Hematopoietic multipotent progenitor cell (in vitro differentiated cells): ENCODE results near the gene PLA2G4A. TPM values are rescaled to one million over a fixed set of nuclear protein-coding genes. Genes with fewer than 3 reads are reported as not detected.

ENCODE experiments used
- DNase-seq, 3 donors: peaks; one replicate each; pipeline ENCODE4 v3.0.0-alpha.2; 2011 to 2015; ENCODE audit warnings: low read depth in 2 of 3, low spot score in 2 of 3
- total RNA-seq: library from RNA; depleted of rRNA; stranded (reverse); fragments of >200 nt; gene quantifications from one replicate; pipeline ENCODE4 v1.2.3, GENCODE V29; 2012

Gene PLA2G4A
- total RNA-seq, 1 donor: 6.5 TPM

DNA sequence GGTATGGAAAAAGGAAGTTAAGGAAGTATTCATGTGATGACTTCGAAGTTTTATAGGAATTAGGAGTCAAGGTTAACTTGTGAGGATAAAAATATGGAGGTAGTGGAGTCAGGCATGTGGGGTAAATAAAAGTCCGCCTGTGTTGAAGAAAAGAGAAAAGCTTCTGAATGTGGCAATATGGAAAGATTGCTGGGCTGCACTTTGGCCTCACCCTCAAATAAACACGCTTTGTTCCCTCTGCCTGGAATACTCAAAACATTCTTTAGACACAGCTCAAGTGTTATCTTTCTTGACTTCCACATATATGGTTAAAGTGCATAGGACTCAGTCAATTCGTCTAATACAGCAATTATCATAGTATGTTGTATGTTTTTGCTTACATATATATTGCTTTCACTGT lies 137.7 kb downstream of the PLA2G4A start:
- no peak for DNase-seq

DNA sequence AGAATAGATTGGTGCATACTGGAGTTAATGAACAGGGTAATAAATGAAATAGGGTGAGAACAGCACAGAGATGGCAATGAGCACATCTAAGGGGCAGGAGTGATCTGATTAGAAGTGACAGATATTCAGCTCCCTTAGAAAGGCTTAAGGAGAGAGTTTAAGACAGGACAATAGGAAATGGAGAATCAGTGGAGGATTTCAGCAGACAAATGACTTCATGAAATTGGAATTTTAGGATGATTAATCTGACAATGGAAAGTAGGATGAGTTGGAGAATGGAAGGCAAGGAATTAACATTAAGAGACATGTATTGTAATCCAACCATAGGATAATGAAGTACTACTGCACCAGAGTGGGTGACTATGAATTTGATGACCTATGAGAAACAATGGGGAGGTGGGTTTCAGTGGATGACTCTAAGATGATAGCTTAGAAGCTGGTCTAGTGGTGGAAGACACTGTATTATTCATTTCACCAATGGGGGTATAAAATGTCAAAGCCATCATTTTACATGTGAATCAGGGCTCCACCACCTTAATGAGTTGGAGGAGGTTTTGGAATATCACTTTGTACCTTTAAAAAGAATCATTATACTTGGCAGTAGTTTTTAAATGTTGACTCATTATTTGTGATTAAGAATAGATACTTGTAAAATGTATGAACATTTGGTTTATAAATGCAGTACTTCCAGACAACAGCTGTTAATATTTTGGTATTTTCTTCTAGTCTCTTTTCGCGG lies 139.1 kb downstream of the PLA2G4A start:
- no peak for DNase-seq

DNA sequence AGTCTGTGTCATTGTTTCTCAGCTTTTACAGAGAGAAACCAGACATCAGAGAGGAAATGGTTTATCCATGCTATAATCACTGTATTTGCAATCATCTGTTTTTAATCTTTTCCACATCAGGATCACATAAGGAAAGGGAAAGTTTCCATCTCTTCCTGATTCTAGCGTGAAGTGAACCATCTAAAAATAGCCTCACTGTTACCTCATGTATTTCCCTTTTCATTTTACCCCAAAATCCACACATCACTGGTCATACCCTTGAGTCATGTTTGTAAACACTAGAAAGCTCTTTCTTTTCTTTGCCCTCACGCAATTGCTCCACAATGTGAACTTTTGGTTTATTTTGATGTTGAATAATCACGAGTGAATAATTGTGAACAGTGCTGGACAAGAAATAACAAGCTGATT lies 146.0 kb downstream of the PLA2G4A start:
- no peak for DNase-seq

DNA sequence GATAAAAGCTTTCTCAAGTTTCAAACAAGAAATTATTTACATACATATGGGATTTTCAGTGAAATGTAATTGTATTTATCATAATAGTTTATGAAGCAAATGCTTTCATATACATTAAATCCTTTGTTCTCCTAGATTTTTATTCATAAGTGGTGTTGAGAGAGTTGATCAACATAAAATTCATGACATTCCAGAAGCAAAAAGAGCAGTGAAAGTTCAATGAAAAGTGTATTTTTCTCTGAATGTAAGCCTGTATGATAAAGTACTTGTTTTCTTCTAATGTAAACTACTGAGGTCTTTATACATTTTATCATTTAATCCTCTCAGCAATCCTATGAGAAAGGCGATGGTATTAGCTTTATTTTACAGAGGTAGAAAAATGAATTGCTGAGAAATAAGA lies 146.5 kb downstream of the PLA2G4A start:
- no peak for DNase-seq

DNA sequence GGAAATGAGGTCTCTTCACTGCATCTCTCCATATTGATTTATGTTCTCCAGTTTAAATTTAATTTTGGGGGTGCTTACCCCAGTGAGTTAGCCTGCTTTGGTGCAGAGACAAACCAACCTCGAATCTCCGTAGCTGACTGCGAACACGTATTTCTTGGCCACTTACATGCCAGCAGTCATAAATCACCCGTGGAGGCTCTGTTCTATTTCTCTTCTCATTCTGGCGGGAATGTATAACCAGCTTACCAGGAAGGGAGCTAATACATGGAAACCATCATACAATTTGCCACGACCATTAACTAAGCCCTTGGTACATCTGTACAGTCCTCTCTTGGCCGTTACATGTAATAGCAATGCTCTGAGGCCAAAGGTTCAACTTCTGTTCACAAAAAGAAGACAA lies 148.0 kb downstream of the PLA2G4A start:
- no peak for DNase-seq

DNA sequence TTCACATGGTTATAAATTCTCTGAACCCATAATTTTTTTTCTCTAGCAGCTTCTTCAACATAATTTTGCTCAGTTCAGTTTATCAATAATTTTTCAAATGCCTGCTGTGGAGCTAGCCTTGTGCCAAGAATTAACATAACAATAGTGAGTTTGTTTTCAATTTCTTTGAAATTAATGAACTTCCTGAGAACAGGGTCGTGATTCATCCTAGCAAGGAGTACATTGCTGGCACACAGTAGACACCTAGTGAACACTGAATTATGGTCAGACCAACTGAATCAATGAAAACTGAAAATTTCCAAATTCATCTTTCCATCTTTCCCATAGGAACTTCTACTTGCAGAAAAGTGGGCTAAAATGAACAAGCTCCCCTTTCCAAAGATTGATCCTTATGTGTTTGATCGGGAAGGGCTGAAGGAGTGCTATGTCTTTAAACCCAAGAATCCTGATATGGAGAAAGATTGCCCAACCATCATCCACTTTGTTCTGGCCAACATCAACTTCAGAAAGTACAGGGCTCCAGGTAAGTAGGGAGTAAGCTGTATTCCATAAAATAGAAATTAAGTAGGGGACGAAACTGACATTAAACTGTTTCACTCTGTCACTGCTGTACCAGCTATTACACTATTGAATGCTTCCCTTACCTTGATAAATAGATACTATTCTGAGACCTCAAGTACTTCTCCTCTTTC lies 148.7 kb downstream of the PLA2G4A start:
- no peak for DNase-seq

DNA sequence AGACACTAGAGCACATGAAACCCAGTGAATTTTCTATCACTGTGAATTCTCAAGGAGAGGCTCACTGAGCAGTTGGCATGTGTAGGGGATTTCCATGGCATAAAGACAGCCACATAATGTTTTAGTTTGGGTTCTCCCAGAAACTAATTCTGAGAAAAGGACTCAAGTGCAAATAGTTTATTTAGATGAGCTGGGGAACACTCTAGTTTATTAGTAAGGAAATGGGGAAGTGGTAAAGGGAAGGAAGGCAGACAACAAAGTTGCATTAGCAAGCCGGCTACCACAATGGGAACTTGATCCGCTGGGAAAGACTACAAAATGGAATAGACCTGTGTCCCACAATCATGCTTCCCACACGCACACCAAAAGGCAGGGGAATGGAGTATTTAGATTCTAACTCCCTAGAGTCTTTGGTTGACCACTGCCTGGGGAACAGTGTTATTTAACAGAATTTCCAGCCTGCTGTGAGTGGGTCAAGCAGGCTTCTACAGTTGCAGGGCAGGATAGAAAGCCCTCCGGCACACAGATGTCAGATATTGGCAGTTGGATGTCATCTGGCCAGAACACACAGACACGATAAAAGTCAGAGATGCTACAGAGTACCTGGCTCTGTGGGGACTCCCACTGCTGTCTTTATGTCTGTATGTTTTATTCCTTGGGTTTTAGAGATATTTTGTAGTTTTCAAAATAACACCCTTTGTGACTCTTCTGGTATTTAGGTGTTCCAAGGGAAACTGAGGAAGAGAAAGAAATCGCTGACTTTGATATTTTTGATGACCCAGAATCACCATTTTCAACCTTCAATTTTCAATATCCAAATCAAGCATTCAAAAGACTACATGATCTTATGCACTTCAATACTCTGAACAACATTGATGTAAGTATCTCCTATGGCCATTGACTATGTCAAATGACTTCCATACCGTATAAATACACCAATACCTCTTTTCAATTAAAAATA lies 150.1 kb downstream of the PLA2G4A start:
- DNase-seq: peak in 1 of 3 donors; percentile 16

DNA sequence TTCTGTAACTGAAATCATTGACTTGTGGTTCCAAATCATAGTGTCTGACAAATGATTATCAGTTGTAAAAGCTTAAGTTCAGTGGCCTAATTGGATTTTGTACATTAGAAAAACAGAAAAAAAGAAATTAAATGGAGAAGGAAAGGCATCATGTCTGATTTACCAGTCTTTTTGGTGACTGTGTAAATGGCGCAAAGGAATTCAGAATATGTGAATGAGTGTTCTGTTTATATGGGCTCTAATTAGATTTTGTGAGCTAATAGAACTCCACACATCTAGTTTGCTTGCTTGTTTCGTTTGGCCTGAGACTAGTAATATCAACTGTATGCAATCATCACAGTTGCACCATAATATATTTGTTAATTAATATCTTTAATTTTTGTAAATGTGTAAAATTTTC lies 151.7 kb downstream of the PLA2G4A start:
- no peak for DNase-seq

DNA sequence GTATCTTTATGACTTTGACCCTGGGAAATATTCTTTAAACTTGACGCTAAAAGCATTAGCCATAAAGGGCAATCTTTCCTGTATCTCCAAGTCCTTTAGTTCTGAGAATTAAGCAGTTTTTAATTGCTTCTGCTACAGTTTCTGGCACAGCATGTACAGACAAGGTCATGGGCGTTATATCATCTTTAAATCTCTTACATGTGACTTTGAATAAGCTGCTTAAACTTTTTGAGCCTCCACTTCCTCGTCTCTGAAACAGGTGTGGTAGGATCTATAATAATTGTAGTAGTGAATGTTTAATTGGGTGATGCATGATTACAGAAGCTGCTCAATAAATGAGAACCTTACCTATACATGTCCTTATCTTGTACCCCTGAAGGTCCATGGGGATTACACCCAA lies 153.4 kb downstream of the PLA2G4A start:
- no peak for DNase-seq

DNA sequence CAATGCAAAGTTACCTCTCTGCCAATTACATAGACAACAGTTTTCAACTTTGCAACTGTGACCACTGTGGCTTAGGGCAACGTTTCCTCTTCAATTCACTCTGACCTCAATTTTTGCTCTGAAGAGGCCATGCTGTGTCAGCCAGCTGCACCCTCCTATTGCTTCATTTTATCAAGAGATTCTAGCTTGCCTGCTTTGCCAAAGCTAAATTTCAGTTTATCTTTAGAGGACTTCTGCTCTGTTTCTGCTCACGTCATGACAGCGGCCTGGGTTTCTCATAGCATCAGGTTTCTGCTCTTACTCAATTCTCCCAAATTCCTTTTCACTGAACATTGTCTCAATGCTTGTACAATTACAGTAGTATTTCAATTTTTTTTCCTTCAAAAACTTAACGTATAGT lies 154.6 kb downstream of the PLA2G4A start:
- DNase-seq: peak in 1 of 3 donors; percentile 18

DNA sequence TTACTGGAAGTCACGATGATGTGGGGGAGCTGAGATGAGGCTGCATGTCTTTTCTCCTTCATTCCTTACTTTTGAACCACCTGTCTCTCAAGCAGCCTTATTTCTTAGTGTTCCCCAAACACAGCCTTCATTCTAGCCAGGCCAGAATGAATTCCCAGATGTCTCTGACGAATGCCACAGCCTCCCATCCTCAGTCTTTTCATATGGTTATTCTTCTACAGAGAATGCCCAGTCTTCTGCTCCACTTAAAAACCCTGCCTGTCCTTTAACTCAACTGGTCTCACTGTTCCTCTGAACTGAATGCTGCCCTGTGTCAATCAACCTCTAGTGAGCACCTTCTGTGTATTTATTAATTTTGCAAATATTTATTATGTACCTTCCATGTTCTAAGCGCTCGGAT lies 156.2 kb downstream of the PLA2G4A start:
- DNase-seq: no peak

DNA sequence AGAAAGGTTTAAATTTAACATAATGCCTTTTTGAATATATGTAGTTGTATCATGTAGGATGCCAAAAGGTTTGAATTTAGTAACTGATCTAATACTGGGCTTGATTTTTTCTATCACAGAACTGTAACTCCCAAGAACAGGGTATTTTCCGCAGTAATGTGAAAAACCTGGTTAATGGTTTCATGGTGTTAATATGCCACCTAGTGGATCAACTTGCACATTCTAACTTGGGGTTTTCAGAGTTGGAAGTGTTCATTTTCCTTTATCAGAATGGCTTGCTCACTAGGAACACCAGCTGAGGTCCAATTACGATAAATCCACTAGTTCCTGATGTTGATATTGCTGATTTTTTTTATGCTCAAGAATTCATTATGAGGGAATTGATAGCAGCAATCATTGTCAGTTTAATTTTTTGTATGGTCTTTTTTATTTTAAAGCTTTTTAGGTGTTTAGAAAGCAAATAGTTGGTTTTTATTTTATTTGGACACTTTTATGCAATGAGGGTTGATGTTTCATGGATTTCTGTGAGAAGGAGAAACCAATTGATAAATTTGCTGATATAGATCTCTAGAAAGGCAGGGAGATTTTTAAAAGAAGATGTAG lies 157.2 kb downstream of the PLA2G4A start:
- DNase-seq: peak; percentile 3 to 76 (median 48)

DNA sequence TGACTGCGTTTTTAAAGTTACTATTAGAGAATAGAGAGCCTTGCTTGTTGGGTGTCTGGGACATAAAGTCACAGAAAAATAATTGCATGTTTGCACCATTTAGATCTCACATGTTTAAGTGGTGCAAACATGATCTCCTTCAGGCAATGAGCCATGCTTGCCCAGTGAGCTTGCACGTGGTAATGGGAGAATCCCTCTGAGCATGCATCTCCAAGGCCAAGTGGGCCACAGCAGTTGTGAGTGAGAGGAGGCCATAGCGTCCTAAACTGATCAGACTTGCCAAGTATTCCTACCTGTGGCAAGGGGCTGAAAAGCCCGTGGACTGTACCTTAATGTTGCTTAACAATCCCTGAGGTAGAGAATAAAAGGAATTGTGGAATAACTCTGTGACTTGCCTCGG lies 158.3 kb downstream of the PLA2G4A start:
- no peak for DNase-seq

DNA sequence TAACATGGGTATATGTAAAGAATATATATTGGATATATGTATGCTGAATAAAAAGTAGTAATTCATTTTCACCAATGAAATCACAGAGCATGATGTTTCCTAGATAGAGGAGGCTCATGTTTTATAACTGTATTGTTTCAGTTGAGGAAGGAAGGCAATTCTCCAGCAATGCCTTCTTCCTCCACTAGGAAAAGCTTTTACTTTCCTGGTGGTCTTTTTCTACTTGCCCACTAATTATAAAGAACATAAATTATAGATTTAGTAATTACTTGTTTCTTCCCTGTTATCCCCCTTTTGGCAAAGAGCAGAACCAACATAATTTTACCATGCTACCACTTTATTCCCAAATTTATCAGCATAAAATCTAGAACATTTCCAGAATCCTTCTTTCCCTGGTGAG lies 159.0 kb downstream of the PLA2G4A start:
- no peak for DNase-seq

DNA sequence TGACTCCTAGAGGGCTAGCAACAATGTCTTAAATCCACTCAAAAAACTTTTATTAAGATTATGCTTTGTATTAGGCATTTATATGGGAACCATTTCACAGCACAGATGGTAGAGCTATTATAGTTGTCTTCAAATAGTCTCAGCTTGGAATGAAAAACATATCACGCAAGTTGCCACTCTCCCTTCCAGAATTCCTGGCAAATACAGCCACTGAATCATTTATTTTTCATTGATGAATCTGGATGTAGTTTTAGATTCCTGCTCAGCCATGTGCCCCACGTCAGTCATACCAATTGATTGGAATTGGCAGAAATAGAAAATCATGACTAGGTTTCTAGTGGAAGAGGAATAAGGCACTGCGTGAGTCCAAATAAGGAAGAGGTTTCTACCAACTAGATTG lies 165.2 kb downstream of the PLA2G4A start:
- no peak for DNase-seq

DNA sequence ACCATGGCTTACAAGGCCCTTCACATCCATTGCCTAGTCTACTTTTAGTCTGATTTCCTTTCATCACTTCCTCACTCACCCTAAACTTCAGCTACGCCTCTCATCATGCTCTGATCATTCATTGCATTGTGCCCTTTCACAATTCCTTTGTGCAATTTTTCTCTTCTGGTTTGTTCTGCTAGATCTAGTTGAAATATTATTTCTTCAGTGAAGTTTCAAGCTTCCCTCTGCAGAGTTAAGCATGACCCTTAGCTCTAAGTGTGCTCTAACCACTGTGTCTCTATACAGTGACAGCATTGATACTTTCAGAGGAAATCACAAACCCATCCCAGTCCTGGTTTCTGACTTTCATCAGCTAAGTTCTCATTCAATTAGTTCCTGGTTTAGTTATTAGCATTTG lies 166.1 kb downstream of the PLA2G4A start:
- DNase-seq: no peak

DNA sequence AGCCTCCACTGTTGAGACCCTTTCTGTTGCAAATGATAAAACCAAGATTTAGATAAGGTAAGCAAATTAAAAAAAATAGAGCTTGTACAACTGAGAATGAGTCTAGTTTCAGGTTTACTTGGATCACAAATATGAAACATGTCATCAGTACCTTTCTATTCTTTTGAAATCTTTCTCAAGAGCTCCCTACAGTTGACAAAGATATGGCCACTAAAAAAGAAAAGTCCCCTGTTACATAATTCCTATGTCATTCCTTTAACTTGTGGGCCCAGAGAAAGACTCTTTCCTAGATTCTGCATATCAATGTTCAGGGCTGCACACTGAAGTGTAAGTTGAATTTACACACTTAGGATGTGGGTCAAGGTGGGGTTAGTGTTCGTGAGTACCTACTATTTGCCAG lies 168.1 kb downstream of the PLA2G4A start:
- DNase-seq: no peak

DNA sequence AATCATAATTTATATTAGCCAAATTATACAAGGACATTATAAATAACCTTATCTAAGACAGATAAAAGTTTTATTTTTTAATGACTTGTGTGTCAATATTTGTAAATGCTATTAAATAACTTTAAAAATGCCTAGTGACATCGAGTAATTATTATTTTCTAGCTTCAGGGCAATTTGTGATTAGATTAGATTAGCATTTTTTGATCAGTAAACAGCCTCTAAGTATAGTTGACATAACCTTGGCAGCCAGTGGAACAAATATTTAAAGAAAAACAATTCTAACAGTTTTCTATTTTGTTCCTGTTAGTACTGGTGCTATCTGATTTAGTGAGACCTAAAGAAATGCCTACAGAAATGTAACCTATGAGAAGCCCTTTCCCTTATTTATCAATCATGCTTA lies 169.1 kb downstream of the PLA2G4A start:
- no peak for DNase-seq

DNA sequence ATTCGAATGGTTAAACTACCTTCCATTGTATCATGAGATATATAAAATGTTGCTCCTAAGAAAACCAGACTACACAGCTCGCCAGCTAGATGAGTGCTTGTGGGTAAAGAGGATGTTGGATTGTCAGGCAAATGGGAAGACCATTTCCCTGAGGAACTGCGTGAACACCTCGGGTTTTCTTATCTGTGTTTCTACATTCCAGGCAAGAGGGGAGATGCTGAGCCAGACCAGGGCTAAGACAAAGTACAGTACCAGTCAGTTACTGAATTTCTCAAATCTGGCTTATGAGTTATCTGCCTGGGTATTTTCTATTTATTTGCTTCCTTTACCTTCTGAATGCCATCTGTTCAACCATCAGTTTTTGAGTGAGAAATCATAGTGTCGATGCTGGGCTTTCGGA lies 170.8 kb downstream of the PLA2G4A start:
- no peak for DNase-seq

DNA sequence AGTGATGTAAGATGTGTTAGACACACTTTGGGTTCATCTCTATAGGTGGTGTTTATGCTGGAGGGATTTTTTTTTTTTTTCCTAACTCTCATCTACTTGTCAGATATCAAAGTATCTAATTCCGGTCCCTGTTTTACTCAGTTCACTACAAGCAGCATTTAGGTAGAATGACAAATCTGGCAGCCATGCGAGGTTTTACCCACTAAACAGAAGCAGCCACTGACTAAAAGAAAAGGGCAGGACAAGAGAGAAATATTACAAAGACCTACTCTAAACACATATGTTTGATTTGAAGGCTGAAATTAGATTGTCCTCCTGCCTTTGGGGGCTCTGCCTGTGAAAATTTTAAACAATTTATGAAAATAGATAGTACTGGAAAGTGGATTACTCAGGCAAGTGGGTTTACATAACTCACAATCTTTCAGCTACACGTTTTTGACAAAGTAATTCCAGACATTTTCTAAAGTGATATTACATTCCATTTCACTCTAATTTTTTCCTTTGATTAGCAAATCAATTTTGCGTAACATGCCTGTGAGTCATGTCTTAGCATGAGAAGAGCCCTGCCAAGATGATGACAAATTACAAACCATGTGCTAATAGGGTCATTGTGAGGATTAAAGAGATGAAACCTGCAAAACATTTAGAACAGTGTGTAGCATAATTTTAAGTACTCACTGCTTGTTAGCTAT lies 172.6 kb downstream of the PLA2G4A start:
- no peak for DNase-seq
